ENCODE results near the gene FNDC3B. TPM values are rescaled to one million over a fixed set of nuclear protein-coding genes. Genes with fewer than 3 reads are reported as not detected.

FNDC3B gene
- total RNA-seq, 1 donor from 2014 or later: 9.3 TPM

- intact Hi-C loops (cut with micrococcal nuclease): no loop called here
- DNase-seq (no peak), ATAC-seq (ENCODE audit: low read depth) (no peak)
- H3K9me3 Mint-ChIP-seq: peaks cover 2% of the 10 kb centered on the region
- no peak overlapping the region for H3K4me3 Mint-ChIP-seq
- peaks cover 61% of the 10 kb centered on the region for H3K27me3 Mint-ChIP-seq
- CTCF ChIA-PET: no interaction called here
- no peak for TF ChIP-seq CTCF (IDR thresholded peaks at IDR 0.05)
- H3K36me3 Mint-ChIP-seq (ENCODE audit: low read depth): no peaks in the 10 kb centered on the region
- H3K4me1 Mint-ChIP-seq: peaks cover 14% of the 10 kb centered on the region
- POLR2A ChIA-PET: no interaction called here
- no peak overlapping the region for H3K27ac Mint-ChIP-seq
Measured at GRCh38 chr3:172449466-172450149, 410.2 kb downstream of the FNDC3B start.

Other genes with a start within 250 kb of the FNDC3B start
- gene PLD1, start 229.1 kb upstream of the FNDC3B start, total RNA-seq: not detected in 2 replicates
- not detected in 2 replicates for gene TMEM212, start 196.2 kb upstream of the FNDC3B start, total RNA-seq